Adrenal gland (tissue), 12 donors: ENCODE data around the gene RND1. TPM values are rescaled to one million over a fixed set of nuclear protein-coding genes. Genes with fewer than 3 reads are reported as not detected.

Source experiments
- DNase-seq, 7 donors: peaks; one replicate each; pipeline ENCODE4 v3.0.0-alpha.2; 2019 to 2020
- H3K27ac ChIP-seq, 5 donors: fragments of 200-600 bp; sonication (generic) in 4 of 5; 1 replicate in 3 of 5; 2 replicates in 2 of 5; pipeline versions ENCODE4 v1.5.1 to v1.8.0; 2016 to 2020; ENCODE audit warnings: mild to moderate bottlenecking in 1 of 5
- H3K27me3 ChIP-seq: fragments of 200-600 bp; 2 replicates; pipeline ENCODE4 v1.8.0; 2021
- H3K36me3 ChIP-seq, 2 donors: fragments of 200-600 bp; replicated peaks in 1 of 2; 1 replicate in 1 of 2; 2 replicates in 1 of 2; pipeline versions ENCODE4 v1.5.1 to v1.8.0; 2018 to 2022
- H3K4me1 ChIP-seq, 2 donors: fragments of 200-600 bp; replicated peaks in 1 of 2; 1 replicate in 1 of 2; 2 replicates in 1 of 2; pipeline versions ENCODE4 v1.5.1 to v1.8.0; 2018 to 2021
- H3K4me3 ChIP-seq, 4 donors: fragments of 200-600 bp; sonication (generic) in 3 of 4; one replicate each; pipeline ENCODE4 v1.5.1; 2016 to 2018
- H3K9me3 ChIP-seq, 3 donors: fragments of 200-600 bp; sonication (generic) in 1 of 3; replicated peaks in 1 of 3; 1 replicate in 2 of 3; 2 replicates in 1 of 3; pipeline versions ENCODE4 v1.5.1 to v1.8.0; 2016 to 2021
- CTCF ChIP-seq, 6 experiments: fragments of 450-650 bp in 4 of 6; fragments of 200-600 bp in 2 of 6; sonication (generic) in 1 of 6; IDR thresholded peaks; 1 replicate in 5 of 6; 2 replicates in 1 of 6; pipeline versions ENCODE4 v1.5.1 to v1.8.0; 2016 to 2021; ENCODE audit warnings: antibody characterized with exemption in 6 of 6, mild to moderate bottlenecking in 2 of 6, moderate library complexity in 1 of 6
- POLR2A ChIP-seq, 2 donors: fragments of 450-650 bp; IDR thresholded peaks; one replicate each; pipeline ENCODE4 v1.6.1; 2017; ENCODE audit warnings: antibody characterized with exemption in 2 of 2, mild to moderate bottlenecking in 2 of 2, moderate library complexity in 1 of 2
- WGBS, 4 donors: extraction: QIAGEN DNeasy Blood & Tissue Kit in 2 of 4; methylation state at CpG; one replicate each; pipeline versions ENCODE4 v1.1.5 to v1.1.7; 2013 to 2017; 5-methylcytosine and 5-hydroxymethylcytosine counted together
- intact Hi-C, 2 donors: fragments of 100-400 bp; cut with DNase I; formaldehyde crosslinking; loops; one replicate each; pipeline versions ENCODE4 v1.14.1 to v1.15.0; 2022 to 2023
- polyA plus RNA-seq, 3 donors: library from polyadenylated mRNA; stranded (reverse); fragments of 200-250 nt in 2 of 3; fragments of 350-450 nt in 1 of 3; fragmentation: Illumina TruSeq in 1 of 3; extraction: RNeasy Lipid Tissue Mini Kit (QIAGEN cat#74804) in 1 of 3; gene quantifications; one replicate each; pipeline ENCODE4 v1.2.3, GENCODE V29; 2013 to 2014
- total RNA-seq, 9 donors: library from RNA; depleted of rRNA in 4 of 9; stranded (reverse); fragments of >200 nt in 4 of 9; fragments of 120-200 nt in 1 of 9; fragmentation: NEBNext Ultra II Directional in 1 of 9; extraction: Animal tissue kit (Norgen Biotek cat#: 25700) in 1 of 9; gene quantifications; one replicate each; pipeline versions ENCODE4 v1.1.0 to v1.2.4, GENCODE V29; 2013 to 2023
- donor health status: healthy with polysubstance abuse.
- donor health status: Bipolar disorder and iron deficiency.
- donor health status: DM: yes; HTN: yes; CAD: no.
- donor health status: DM: no; HTN: no; CAD: no.
- donor health status: DM: no; HTN: no; CAD: no.
- donor health status: DM: yes; HTN: yes; CAD: no.

Gene RND1
- total and polyA plus RNA-seq, 12 donors, result 0.20 to 2.9 (median 0.43) TPM; not detected in 5

- TF ChIP-seq POLR2A (IDR thresholded peaks at IDR 0.05) (no peak), CTCF (IDR thresholded peaks at IDR 0.05) (no peak)
- no peak overlapping the region for H3K27ac ChIP-seq
Observed at GRCh38 chr12:48894271-48894670, 28.6 kb upstream of the RND1 start.

GRCh38 chr12:48890657-48891418 is 25.2 kb upstream of the RND1 start:
- TF ChIP-seq POLR2A (IDR thresholded peaks at IDR 0.05) (no peak), CTCF (IDR thresholded peaks at IDR 0.05) (peak; percentile 86 to 93 (median 88))
- H3K27ac ChIP-seq, result no peak overlapping the region
- peak; percentile 63 to 89 (median 76) for DNase-seq
- intact Hi-C loops, result loop anchor here in 1 of 2 donors (1.0 kb wide), 1 partner anchor 34 kb away; no protein-coding TSS in a partner anchor
- H3K9me3 ChIP-seq, result no peaks in the 10 kb centered on the region
- H3K27me3 ChIP-seq, result peaks cover 6% of the 10 kb centered on the region
- no peaks in the 10 kb centered on the region for H3K36me3 ChIP-seq
- H3K4me1 ChIP-seq, result peaks cover 0 to 9% of the 10 kb centered on the region in 2 donors
- 6 to 9% (median 7%) methylated on average over 28 to 37 of the region's 37 CpGs for WGBS, 4 donors
- H3K4me3 ChIP-seq, result peak overlapping the region in 1 of 4 donors; percentile 24

More at GRCh38 chr12:48894271-48894670, 28.6 kb upstream of the RND1 start:
- Histone ChIP-seq H3K36me3 (no peaks in the 10 kb centered on the region), H3K4me3 (no peak overlapping the region), H3K4me1 (peaks cover 0 to 9% of the 10 kb centered on the region in 2 donors), H3K9me3 (no peaks in the 10 kb centered on the region), H3K27me3 (peaks cover 6% of the 10 kb centered on the region)
- DNase-seq, result no peak
- 61 to 78% (median 73%) methylated on average over 1 of the region's 1 CpG for WGBS, 4 donors
- intact Hi-C loops, result no loop called here

GRCh38 chr12:48889679-48890078 is 24.0 kb upstream of the RND1 start:
- Histone ChIP-seq H3K27me3 (peaks cover 6% of the 10 kb centered on the region), H3K27ac (no peak overlapping the region), H3K9me3 (no peaks in the 10 kb centered on the region), H3K4me1 (peaks cover 0 to 9% of the 10 kb centered on the region in 2 donors), H3K4me3 (no peak overlapping the region), H3K36me3 (no peaks in the 10 kb centered on the region)
- WGBS, 4 donors, result 67 to 89% (median 78%) methylated on average over 3 of the region's 3 CpGs
- TF ChIP-seq CTCF (IDR thresholded peaks at IDR 0.05) (no peak), POLR2A (IDR thresholded peaks at IDR 0.05) (no peak)
- intact Hi-C loops, result loop anchor here (1.0 to 5.0 kb wide), 2 partner anchors 32 to 37 kb away; partner anchors contain the start of gene DDX23 (in 1 of the 2)
- no peak for DNase-seq

- WGBS, 4 donors, result 69 to 74% (median 71%) methylated on average over 9 to 13 of the region's 13 CpGs
- H3K36me3 ChIP-seq, result no peaks in the 10 kb centered on the region
- H3K9me3 ChIP-seq, result no peaks in the 10 kb centered on the region
- no peaks in the 10 kb centered on the region for H3K4me1 ChIP-seq
- no peaks in the 10 kb centered on the region for H3K27me3 ChIP-seq
- intact Hi-C loops, result no loop called here
- H3K4me3 ChIP-seq, result no peak overlapping the region
- TF ChIP-seq CTCF (IDR thresholded peaks at IDR 0.05) (no peak), POLR2A (IDR thresholded peaks at IDR 0.05) (no peak)
- no peak for DNase-seq
- no peak overlapping the region for H3K27ac ChIP-seq
Observed at GRCh38 chr12:48883305-48884161, 17.9 kb upstream of the RND1 start.
